Measurements from ENCODE around the gene COL4A6. TPM values are rescaled to one million over a fixed set of nuclear protein-coding genes. Genes with fewer than 3 reads are reported as not detected.

COL4A6 gene
- total and polyA plus RNA-seq, 2 of the 8 experiments (the other 6 are each of a cell fraction or from before 2014, with no cell fraction given) = 5.9 to 11.8 TPM

DNA sequence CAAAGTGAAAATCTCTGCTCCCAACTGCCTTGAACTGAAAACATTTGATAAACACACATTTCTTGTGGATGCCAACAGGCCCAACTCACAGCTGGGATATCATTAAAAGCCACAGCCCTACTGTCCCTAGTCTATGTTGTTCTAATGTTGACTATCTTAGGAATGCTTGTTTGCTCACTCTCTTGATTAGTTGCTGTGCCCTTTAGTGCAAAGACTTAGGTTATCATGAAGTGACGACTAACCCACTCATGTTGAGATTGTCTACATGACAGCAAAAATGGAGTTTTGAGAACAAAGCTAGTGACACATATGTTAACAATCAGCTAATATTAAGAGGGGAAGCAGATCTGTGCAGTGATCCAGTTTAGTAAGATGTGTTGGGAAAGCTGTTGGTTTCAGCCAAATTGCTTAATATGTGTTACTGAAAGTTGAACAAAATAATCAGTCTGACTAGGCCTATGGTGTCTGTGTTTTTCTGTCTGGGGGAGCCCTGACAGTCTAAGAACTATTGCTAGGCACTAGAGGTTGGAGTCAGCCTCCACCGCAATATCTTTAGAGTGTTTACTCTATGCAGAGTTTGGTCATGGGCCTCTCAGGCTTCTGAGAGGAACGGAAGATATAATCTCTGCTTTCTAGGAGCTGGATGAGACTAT lies 221.2 kb downstream of the COL4A6 start (continued):
- TF ChIP-seq, protein P1, sequence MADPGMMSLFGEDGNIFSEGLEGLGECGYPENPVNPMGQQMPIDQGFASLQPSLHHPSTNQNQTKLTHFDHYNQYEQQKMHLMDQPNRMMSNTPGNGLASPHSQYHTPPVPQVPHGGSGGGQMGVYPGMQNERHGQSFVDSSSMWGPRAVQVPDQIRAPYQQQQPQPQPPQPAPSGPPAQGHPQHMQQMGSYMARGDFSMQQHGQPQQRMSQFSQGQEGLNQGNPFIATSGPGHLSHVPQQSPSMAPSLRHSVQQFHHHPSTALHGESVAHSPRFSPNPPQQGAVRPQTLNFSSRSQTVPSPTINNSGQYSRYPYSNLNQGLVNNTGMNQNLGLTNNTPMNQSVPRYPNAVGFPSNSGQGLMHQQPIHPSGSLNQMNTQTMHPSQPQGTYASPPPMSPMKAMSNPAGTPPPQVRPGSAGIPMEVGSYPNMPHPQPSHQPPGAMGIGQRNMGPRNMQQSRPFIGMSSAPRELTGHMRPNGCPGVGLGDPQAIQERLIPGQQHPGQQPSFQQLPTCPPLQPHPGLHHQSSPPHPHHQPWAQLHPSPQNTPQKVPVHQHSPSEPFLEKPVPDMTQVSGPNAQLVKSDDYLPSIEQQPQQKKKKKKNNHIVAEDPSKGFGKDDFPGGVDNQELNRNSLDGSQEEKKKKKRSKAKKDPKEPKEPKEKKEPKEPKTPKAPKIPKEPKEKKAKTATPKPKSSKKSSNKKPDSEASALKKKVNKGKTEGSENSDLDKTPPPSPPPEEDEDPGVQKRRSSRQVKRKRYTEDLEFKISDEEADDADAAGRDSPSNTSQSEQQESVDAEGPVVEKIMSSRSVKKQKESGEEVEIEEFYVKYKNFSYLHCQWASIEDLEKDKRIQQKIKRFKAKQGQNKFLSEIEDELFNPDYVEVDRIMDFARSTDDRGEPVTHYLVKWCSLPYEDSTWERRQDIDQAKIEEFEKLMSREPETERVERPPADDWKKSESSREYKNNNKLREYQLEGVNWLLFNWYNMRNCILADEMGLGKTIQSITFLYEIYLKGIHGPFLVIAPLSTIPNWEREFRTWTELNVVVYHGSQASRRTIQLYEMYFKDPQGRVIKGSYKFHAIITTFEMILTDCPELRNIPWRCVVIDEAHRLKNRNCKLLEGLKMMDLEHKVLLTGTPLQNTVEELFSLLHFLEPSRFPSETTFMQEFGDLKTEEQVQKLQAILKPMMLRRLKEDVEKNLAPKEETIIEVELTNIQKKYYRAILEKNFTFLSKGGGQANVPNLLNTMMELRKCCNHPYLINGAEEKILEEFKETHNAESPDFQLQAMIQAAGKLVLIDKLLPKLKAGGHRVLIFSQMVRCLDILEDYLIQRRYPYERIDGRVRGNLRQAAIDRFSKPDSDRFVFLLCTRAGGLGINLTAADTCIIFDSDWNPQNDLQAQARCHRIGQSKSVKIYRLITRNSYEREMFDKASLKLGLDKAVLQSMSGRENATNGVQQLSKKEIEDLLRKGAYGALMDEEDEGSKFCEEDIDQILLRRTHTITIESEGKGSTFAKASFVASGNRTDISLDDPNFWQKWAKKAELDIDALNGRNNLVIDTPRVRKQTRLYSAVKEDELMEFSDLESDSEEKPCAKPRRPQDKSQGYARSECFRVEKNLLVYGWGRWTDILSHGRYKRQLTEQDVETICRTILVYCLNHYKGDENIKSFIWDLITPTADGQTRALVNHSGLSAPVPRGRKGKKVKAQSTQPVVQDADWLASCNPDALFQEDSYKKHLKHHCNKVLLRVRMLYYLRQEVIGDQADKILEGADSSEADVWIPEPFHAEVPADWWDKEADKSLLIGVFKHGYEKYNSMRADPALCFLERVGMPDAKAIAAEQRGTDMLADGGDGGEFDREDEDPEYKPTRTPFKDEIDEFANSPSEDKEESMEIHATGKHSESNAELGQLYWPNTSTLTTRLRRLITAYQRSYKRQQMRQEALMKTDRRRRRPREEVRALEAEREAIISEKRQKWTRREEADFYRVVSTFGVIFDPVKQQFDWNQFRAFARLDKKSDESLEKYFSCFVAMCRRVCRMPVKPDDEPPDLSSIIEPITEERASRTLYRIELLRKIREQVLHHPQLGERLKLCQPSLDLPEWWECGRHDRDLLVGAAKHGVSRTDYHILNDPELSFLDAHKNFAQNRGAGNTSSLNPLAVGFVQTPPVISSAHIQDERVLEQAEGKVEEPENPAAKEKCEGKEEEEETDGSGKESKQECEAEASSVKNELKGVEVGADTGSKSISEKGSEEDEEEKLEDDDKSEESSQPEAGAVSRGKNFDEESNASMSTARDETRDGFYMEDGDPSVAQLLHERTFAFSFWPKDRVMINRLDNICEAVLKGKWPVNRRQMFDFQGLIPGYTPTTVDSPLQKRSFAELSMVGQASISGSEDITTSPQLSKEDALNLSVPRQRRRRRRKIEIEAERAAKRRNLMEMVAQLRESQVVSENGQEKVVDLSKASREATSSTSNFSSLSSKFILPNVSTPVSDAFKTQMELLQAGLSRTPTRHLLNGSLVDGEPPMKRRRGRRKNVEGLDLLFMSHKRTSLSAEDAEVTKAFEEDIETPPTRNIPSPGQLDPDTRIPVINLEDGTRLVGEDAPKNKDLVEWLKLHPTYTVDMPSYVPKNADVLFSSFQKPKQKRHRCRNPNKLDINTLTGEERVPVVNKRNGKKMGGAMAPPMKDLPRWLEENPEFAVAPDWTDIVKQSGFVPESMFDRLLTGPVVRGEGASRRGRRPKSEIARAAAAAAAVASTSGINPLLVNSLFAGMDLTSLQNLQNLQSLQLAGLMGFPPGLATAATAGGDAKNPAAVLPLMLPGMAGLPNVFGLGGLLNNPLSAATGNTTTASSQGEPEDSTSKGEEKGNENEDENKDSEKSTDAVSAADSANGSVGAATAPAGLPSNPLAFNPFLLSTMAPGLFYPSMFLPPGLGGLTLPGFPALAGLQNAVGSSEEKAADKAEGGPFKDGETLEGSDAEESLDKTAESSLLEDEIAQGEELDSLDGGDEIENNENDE (IDR thresholded peaks at IDR 0.05; ENCODE audit: insufficient replicate concordance, low read length) = no peak
- TF ChIP-seq CTBP2 (IDR thresholded peaks at IDR 0.05; ENCODE audit: borderline replicate concordance, insufficient read depth, insufficient read length, low read length) (no peak), ZNF274 (IDR thresholded peaks at IDR 0.05; ENCODE audit: borderline replicate concordance, extremely low read depth, low read length) (no peak), SP1 (IDR thresholded peaks at IDR 0.05; ENCODE audit: low read depth, low read length) (no peak), KDM4A (IDR thresholded peaks at IDR 0.05; ENCODE audit: low read depth, low read length, severe bottlenecking) (no peak), SIX5 (IDR thresholded peaks at IDR 0.05; ENCODE audit: low read depth, low read length) (no peak), RXRA (IDR thresholded peaks at IDR 0.05; ENCODE audit: insufficient read depth, low read depth, low read length) (no peak), EP300 (IDR thresholded peaks at IDR 0.05; ENCODE audit: borderline replicate concordance in 1 of 2, low read depth in 2 of 2, low read length in 2 of 2) (no peak)
- TF ChIP-seq, protein P2, sequence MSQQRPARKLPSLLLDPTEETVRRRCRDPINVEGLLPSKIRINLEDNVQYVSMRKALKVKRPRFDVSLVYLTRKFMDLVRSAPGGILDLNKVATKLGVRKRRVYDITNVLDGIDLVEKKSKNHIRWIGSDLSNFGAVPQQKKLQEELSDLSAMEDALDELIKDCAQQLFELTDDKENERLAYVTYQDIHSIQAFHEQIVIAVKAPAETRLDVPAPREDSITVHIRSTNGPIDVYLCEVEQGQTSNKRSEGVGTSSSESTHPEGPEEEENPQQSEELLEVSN (IDR thresholded peaks at IDR 0.05) = no peak

All from H1 (cell line).